HFFc6 (cell line): ENCODE measurements around the gene KPRP. TPM values are rescaled to one million over a fixed set of nuclear protein-coding genes. Genes with fewer than 3 reads are reported as not detected.

Experiments
- DNase-seq: peaks from one replicate; pipeline ENCODE4 v3.0.0-alpha.2; 2018
- H3K27ac Mint-ChIP-seq: 2 replicates; pipeline ENCODE4 v1.8.0; 2020; ENCODE audit warnings: mild to moderate bottlenecking, mixed read lengths
- H3K27me3 Mint-ChIP-seq: 2 replicates; pipeline ENCODE4 v1.8.0; 2021; ENCODE audit warnings: mild to moderate bottlenecking, moderate library complexity, mixed read lengths; ENCODE audit not compliant: insufficient read depth
- H3K36me3 Mint-ChIP-seq: 2 replicates; pipeline ENCODE4 v1.8.0; 2021; ENCODE audit warnings: low read depth, mixed read lengths
- H3K4me1 Mint-ChIP-seq: 2 replicates; pipeline ENCODE4 v1.8.0; 2020; ENCODE audit warnings: low read depth, mixed read lengths
- H3K4me3 Mint-ChIP-seq: 2 replicates; pipeline ENCODE4 v1.8.0; 2020; ENCODE audit warnings: mild to moderate bottlenecking, moderate library complexity, mixed read lengths
- H3K9me3 Mint-ChIP-seq: 2 replicates; pipeline ENCODE4 v1.8.0; 2020; ENCODE audit warnings: mild to moderate bottlenecking, mixed read lengths
- total RNA-seq, 6 experiments: library from RNA; stranded (reverse); fragmentation: NEBNext Ultra II Directional; extraction: Animal tissue kit (Norgen Biotek cat#: 25700); gene quantifications; 2 replicates in 1 of 6; 3 replicates in 5 of 6; pipeline ENCODE4 v1.2.3, GENCODE V29; 2021
- TF ChIP-seq, protein P1 (sequence below): fragments of 200-600 bp; sonication (generic); IDR thresholded peaks from 2 replicates; pipeline ENCODE4 v1.5.0; 2021; ENCODE audit warnings: antibody characterized with exemption, mild to moderate bottlenecking

KPRP gene
- total RNA-seq, 6 experiments from 2014 or later = not detected

DNA sequence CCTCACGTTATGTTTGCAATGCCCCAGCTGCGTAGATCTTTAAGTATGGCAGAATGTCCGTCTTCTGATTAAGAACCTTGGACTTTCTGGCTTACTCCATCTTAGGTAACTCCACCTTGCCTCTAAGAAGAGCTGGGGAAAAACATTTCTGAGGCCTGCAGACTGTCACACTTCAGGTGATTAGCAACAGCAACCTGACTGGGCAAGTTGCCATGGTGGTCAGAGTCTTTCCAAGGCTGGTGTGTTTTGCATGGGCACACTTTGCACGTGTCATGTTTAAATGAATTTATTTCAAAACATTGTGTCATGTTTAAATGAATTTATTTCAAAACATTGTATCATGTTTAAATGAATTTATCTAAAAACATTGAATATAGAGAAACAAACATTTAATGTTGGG, 811 bp downstream of the KPRP start:
- no peak overlapping the region for H3K4me3 Mint-ChIP-seq
- TF ChIP-seq, protein P1, sequence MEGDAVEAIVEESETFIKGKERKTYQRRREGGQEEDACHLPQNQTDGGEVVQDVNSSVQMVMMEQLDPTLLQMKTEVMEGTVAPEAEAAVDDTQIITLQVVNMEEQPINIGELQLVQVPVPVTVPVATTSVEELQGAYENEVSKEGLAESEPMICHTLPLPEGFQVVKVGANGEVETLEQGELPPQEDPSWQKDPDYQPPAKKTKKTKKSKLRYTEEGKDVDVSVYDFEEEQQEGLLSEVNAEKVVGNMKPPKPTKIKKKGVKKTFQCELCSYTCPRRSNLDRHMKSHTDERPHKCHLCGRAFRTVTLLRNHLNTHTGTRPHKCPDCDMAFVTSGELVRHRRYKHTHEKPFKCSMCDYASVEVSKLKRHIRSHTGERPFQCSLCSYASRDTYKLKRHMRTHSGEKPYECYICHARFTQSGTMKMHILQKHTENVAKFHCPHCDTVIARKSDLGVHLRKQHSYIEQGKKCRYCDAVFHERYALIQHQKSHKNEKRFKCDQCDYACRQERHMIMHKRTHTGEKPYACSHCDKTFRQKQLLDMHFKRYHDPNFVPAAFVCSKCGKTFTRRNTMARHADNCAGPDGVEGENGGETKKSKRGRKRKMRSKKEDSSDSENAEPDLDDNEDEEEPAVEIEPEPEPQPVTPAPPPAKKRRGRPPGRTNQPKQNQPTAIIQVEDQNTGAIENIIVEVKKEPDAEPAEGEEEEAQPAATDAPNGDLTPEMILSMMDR = no peak
- no peak for DNase-seq
- no peaks in the 10 kb centered on the region for H3K27me3 Mint-ChIP-seq
- no peaks in the 10 kb centered on the region for H3K36me3 Mint-ChIP-seq
- peaks cover 19% of the 10 kb centered on the region for H3K9me3 Mint-ChIP-seq
- no peaks in the 10 kb centered on the region for H3K4me1 Mint-ChIP-seq
- H3K27ac Mint-ChIP-seq = no peak overlapping the region

DNA sequence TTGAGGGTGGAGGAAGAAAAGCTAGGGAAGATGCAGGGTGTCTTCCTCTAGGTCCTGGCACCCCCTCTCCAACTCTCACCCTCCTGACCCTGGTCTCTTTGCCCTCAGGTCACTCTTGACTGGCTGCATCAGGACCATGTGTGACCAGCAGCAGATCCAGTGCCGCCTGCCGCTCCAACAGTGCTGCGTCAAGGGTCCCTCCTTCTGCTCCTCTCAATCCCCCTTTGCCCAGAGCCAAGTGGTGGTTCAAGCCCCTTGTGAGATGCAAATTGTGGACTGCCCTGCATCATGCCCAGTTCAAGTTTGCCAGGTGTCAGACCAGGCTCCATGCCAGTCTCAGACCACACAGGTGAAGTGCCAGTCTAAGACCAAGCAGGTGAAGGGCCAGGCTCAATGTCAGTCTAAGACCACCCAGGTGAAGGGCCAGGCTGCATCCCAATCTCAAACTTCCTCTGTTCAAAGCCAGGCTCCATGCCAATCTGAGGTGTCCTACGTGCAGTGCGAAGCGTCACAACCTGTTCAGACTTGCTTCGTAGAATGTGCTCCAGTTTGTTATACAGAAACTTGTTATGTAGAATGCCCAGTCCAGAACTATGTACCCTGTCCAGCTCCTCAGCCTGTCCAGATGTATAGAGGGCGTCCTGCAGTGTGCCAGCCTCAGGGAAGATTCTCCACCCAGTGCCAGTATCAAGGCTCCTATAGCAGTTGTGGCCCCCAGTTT, 1.8 kb downstream of the KPRP start:
- TF ChIP-seq, protein P1 = no peak
- Mint-ChIP-seq H3K9me3 (peaks cover 19% of the 10 kb centered on the region), H3K27ac (no peak overlapping the region), H3K36me3 (no peaks in the 10 kb centered on the region), H3K27me3 (no peaks in the 10 kb centered on the region), H3K4me1 (no peaks in the 10 kb centered on the region), H3K4me3 (no peak overlapping the region)
- no peak for DNase-seq

DNA sequence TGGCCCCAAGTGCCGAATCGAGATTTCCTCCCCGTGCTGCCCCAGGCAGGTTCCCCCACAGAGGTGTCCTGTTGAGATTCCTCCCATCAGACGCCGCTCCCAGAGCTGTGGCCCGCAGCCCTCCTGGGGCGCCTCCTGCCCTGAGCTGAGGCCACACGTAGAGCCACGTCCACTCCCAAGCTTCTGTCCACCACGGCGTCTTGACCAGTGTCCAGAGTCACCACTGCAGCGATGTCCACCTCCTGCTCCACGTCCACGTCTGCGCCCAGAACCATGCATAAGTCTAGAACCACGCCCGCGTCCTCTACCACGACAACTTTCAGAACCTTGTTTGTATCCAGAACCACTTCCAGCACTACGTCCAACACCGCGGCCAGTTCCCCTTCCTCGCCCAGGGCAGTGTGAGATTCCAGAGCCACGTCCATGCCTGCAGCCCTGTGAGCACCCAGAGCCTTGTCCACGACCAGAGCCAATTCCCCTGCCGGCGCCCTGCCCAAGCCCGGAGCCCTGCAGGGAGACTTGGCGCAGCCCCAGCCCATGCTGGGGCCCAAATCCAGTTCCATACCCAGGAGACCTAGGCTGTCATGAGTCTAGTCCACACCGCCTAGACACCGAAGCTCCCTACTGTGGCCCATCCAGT, 2.8 kb downstream of the KPRP start:
- no peak for DNase-seq
- Mint-ChIP-seq H3K4me3 (no peak overlapping the region), H3K27ac (no peak overlapping the region), H3K4me1 (no peaks in the 10 kb centered on the region), H3K27me3 (no peaks in the 10 kb centered on the region; the same call in 1 of the 2 replicates), H3K36me3 (no peaks in the 10 kb centered on the region), H3K9me3 (peaks cover 19% of the 10 kb centered on the region)
- TF ChIP-seq, protein P1 = no peak

DNA sequence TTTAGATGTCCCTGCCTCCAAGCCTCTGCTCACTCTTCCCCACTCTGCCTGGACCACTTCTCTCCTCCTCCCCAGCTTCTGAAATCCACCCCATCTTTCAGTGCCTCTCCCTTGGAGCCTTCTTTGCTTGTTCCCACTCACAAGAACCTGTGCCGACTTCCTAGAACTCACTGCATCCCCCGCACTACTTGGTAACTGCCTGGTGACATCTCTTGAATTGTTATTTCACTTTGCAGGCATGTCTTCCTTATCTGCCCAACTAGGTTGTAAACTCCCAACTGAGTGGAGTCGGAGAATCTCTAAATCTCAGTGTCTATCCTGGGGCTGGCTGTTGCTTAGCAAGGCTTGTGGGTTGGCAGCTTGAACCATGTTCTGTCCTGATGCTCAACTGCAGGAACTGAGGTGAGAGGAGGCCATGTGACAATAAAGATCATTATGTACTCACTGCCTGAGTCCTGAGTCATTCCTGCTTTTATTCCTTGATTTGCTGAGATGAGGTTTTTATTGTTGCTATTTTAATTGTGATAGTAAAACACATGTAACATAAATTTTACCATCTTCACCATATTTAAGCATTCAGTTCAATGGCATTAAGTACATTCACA, 3.9 kb downstream of the KPRP start:
- DNase-seq = no peak
- TF ChIP-seq, protein P1 = no peak
- H3K4me1 Mint-ChIP-seq = no peaks in the 10 kb centered on the region
- peaks cover 19% of the 10 kb centered on the region for H3K9me3 Mint-ChIP-seq
- no peaks in the 10 kb centered on the region; the same call in 1 of the 2 replicates for H3K27me3 Mint-ChIP-seq
- H3K27ac Mint-ChIP-seq = no peak overlapping the region
- H3K4me3 Mint-ChIP-seq = no peak overlapping the region
- no peaks in the 10 kb centered on the region for H3K36me3 Mint-ChIP-seq

DNA sequence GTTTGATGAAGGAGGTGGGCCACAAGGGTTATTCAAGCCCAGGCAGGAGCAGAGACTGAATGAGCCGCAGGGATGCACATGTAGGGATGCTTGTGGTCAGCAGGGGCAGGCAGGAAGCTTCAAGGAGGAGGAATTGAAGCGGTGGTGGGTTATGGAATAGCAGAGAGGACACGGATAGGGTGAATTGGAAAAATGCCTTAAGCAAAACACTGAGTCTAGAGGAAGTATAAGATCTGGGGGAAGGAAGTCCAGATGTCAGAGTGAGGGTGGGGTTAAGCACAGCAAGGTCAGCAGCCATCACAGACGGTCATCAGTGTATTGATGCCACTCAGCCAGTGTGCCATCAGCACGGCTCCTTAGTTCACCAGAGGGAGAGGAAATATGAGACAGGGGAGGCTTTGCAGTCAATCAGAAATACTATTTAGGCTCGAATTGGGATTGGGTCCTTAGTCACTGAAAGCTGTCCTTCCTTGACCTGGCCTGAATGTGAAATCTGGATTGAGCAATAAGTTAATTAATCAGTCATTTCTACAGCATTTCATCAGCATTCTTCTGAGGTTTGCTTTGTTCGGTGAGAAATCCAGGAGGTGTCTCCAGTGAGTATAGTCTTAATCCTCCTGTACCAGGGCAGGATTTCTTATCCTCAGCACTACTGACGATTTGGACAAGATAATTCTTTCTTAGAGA, 11.2 kb downstream of the KPRP start:
- TF ChIP-seq, protein P1 = no peak
- Mint-ChIP-seq H3K36me3 (no peaks in the 10 kb centered on the region), H3K9me3 (peaks cover 11% of the 10 kb centered on the region; the same call in 1 of the 2 replicates), H3K4me1 (no peaks in the 10 kb centered on the region; the same call in 1 of the 2 replicates), H3K27me3 (no peaks in the 10 kb centered on the region; the same call in none of the 2 replicates), H3K4me3 (no peak overlapping the region), H3K27ac (no peak overlapping the region)
- no peak for DNase-seq
